ENCODE results near the gene OR10P1.

Gene OR10P1

DNA sequence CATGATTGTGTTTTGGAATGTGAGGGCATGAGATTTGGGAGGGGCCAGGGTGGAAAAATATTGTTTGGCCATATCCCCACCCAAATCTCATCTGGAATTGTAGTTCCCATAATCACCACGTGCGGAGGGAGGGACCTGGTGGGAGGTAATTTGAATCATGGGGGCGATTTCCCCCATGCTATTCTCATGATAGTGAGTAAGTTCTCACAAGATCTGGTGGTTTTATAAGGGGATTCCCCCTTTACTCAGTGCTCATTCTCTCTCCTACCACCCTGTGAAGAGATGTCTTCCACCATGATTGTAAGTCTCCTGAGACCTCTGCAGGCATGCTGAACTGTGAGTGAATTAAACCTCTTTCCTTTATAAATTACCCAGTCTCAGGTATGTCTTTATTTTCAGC is 15.7 kb downstream of the OR10P1 start:
- no peak for DNase-seq

GRCh38 chr12:55653031-55653430 is 16.3 kb downstream of the OR10P1 start:
- no peak for DNase-seq

- no peak for DNase-seq
Measured at GRCh38 chr12:55654511-55655214, 18.0 kb downstream of the OR10P1 start.

- DNase-seq, result no peak
Measured at GRCh38 chr12:55657212-55657611, 20.5 kb downstream of the OR10P1 start.

GRCh38 chr12:55658212-55658611 is 21.5 kb downstream of the OR10P1 start:
- DNase-seq, result no peak

DNA sequence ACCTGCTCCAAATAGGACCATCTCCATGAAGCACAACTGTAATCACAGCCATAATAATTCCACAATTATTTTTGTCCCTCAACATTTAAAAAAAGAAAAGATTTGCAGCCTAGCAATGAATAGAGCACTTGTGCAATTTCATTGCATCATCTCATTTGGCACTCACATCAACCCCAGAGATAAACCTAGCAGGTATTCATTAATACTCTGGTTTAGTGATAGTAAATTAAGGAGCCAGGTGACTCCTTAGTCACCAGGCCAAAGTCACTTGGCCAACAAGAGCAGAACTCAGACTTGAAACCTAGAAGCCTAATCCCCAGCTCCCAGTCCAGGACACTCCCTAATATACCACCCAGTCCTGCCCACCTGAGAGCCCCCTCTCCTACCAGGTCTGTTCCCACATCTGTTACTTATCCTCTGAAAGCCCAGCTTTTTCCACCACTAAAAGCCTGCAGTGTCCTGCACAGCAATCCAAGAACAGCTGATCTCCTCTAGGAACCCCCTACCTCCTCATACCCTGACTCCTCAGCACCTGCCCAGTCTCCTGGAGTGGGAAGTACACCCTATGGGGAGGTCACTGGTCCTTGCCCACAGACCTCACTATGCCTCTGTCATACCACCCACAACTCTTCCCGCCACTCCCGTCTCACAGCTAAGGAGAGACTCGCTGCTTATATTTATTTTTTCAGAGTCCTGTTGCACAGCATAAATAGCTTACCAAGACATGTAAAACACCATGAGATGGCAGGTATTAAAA is 22.1 kb downstream of the OR10P1 start:
- no peak for DNase-seq

DNA sequence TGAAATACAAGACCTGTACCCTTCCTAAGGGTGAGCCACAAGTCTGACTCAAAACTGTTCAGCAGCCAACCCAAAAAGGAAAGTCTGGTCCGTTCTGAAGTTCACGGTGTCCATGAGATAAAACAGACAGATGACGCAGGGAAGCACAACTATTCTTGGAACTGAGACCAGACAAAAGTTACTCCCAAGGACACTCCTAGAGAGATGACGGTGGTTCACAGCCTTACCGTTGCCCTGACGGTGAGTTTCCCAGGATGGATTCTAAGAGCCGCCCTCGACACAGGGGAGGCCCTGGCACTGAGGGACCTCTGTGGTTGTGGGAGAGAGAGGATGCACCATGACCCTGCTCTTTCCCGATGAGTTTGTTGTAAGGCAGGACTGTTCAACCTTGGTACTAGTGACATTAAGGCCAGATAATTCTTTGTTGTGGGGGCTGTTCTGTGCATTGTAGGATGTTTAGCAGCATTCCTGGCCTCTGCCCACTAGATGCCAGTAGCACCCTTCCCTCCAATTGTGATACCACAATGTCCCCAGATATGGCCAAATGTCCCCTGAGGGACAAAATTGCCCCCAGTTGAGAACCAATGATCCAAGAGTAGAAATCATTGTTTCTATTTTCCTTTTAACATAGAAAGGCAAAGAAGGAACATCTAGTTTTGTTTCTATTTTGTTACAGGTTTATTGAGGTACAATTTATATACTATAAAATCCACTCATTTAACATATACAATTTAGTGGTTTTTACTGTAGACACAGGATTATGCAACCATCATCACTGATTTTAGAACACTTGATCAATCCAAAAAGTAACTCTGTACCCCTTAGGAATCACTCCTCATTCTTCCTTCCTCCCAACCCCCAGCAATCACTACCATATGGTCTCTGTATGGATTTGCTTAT is 23.0 kb downstream of the OR10P1 start:
- no peak for DNase-seq

DNA sequence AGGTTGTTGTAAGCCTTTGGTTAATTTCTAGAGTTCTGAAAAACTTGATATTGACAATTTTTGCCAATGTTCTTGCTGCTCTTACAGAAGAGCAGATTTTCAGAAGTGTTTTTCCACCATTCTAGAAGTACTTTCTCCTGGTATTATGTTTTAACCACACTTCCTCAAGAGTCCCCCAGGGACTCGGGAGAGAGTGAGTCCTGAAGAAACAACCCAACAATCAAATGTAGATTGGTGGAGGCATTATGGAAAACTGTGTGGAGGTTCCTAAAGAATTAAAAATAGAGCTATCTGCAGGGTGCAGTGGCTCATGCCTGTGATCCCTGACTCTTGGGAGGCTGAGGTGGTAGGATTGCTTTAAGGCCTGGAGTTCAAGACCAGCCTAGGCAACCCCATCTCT is 26.7 kb downstream of the OR10P1 start:
- no peak for DNase-seq

DNA sequence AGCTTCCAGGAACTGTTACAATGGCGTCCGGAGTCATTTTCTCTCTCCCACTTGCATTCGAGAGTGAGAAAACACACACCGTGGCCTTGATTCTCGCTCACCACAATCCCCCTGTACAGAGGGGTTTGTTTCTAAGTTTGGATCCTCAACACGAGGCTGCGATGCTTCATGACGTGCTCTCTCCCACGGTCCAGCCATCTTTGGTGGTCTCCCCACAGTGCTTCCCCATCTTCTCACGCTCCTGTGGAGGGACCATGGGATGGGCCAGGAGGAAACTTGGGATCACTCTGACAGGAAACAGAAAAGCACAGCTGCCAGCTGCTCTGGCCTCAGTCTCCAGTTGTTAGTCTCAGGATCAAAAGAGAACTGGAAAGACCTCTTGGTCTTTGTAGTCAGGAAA is 28.1 kb downstream of the OR10P1 start:
- DNase-seq, result no peak

- DNase-seq, result no peak
Measured at GRCh38 chr12:55666508-55666907, 29.8 kb downstream of the OR10P1 start.

DNA sequence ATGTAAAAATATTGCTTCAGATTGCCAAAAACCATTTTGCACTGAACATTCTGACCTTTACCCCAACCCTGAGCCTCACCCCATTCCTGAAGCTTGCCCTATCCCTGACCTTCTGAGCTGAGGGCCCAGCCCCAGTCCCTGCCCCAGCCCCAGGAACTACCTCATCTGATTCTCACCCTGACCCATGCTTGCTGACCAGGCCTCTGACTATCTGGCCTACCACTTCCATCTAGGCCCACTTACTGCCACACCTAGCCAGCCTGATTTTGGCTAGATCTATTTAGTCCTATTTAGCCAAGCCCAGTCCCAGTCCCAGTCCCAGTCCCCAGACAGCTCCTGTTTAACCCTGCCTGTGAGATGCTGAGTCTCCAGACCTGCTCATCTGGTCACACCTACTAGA is 33.6 kb downstream of the OR10P1 start:
- DNase-seq, result no peak

- DNase-seq, result no peak
Measured at GRCh38 chr12:55671746-55672145, 35.1 kb downstream of the OR10P1 start.

DNA sequence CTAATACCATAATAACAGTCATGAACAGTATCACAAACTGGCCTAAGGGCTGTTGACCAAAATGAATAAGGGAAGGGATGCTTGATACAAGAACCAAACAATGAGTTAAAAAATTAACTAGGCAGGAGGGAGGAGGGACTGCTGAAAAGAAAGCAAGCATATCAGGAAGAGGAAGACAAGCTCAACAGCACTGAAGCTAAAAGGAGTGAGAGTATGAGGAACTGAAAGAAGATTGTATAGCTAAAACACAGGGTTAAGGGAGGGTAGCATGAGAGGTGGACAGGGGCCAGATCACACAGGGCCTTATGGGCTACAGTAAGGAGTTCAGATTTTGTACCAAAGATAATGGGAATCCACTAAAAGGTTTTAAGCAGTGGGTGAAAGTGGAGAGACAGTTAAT is 36.9 kb downstream of the OR10P1 start:
- DNase-seq, result no peak

DNA sequence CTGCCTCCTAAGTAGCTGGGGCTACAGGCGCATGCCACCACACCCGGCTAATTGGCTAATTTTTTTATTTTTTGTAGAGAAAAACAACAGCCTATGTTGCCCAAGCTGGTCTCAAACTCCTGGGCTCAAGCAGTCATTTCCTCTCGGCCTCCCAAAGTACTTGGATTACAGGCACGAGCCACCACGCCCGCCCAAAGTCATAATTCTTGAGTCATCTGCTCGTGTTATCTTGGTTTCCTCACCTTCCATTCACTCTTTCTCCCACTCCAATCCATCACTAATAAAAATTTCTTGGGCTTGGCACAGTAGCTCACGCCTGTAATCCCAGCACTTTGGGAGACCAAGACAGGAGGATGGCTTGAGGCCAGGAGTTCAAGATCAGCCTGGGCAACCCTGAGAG is 39.0 kb downstream of the OR10P1 start:
- DNase-seq, result no peak

DNA sequence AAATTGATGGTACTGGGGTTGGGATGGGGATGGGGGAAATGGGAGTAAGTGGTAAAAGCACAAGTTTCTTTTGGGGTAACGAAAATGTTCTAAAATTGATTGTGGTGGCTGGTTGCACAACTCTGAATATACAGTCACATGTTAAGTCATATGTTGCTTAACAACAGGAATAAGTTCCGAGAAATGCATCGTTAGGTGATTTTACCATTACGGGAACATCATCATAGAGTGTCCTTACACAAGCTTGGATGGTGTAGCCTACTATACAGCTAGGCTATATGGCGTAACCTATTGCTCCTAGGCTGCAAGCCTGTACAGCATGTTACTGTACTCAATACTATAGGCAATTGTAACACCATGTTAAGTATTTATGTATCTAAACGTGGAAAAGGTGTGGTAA is 40.0 kb downstream of the OR10P1 start:
- no peak for DNase-seq

DNA sequence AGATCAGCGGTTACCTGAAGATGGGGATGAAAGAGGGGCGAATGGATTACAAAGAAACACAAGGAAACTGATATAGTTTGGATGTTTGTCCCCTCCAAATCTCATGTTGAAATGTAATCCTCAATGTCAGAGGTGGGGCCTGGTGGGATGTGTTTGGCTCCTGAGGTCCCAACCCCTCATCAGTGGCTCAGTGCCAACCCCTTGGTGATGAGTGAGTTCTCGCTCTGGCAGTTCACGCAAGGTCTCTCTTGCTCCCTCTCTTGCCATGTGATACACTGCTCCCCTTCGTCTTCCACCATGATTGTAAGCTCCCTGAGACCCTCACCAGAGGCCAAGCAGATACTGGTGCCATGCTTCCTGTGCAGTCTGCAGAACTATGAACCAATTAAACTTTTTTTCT is 43.0 kb downstream of the OR10P1 start:
- no peak for DNase-seq

GRCh38 chr12:55681142-55682077 is 44.7 kb downstream of the OR10P1 start:
- no peak for DNase-seq

DNA sequence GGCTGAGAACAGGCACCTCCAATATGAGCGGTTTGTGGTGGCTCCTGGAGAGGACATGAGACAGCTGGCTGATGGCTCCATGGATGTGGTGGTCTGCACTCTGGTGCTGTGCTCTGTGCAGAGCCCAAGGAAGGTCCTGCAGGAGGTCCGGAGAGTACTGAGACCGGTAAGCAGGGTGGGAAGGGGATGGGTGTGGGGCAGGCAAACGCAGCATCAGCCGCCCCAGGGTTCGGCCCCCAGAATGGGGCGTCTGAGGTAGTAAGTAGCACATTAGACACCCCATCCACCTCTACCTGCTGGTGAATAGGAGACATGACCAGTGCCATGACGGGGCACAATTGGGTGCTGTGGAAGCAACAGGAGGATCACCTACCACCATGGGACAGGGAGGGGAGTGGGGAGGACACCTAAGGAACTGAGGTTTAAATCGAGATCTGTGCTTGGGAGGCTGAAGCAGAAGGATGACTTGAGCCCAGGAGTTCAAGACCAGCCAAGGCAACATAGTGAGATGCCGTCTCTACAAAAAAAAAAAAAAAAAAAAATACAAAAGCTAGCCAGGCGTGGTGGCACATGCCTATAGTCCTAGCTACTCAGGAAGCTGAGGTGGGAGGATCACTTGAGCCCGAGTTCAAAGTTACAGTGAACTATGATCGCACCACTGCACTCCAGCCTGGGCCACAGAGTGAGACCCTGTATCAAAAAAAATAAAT is 45.5 kb downstream of the OR10P1 start:
- no peak for DNase-seq

DNA sequence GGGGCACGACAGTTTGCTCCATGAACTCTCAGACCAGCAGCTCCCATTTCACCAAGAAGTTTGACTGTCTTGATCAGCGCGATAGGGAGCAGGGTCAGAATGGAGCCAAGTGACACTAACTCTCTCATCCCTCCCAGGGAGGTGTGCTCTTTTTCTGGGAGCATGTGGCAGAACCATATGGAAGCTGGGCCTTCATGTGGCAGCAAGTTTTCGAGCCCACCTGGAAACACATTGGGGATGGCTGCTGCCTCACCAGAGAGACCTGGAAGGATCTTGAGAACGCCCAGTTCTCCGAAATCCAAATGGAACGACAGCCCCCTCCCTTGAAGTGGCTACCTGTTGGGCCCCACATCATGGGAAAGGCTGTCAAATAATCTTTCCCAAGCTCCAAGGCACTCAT is 47.0 kb downstream of the OR10P1 start:
- DNase-seq, result no peak

- no peak for DNase-seq
Measured at GRCh38 chr12:55684761-55685370, 48.2 kb downstream of the OR10P1 start.

DNA sequence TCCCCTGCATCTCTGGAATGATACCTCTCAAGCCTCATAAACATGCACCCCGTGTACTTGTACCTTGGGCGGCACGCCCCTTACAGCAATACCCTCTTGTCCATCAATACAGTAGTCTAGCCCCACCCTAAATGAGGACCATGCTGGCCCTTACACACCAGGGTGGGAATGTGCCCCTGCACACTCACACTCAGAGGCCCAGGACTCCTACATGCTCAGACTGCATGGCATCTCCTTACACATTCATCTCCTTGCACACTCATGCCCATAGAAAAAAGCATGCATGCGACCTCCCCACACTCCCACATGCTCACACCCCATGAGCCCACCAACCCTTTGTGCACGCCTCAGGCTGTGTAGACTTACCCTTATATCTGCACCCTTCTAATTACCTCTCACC is 49.0 kb downstream of the OR10P1 start:
- DNase-seq, result no peak

Data from stimulated activated CD4-positive, alpha-beta T cell treated with anti-CD3 and anti-CD28 coated beads, Interleukin-2, amount 100 ng/mL, for 48 hours (primary cell).